ENCODE results near the gene PDCD4. TPM values are rescaled to one million over a fixed set of nuclear protein-coding genes. Genes with fewer than 3 reads are reported as not detected.
A peak's percentile ranks its signal among the peaks of the same experiment; 100 is the strongest.

Gene PDCD4
- polyA plus RNA-seq, 1 of the 3 experiments (the other 2 are of a cell fraction) = 23.3 TPM

GRCh38 chr10:110836706-110837105 lies 35.0 kb upstream of the PDCD4 start:
- no peaks in the 10 kb centered on the region for H3K27me3 ChIP-seq (ENCODE audit: insufficient read depth)
- H4K20me1 ChIP-seq (ENCODE audit: insufficient read depth) = no peaks in the 10 kb centered on the region
- no peak overlapping the region for H3K4me3 ChIP-seq (ENCODE audit: low read depth in 2 of 2, low read length in 1 of 2)
- H3F3A ChIP-seq (replicated peaks; ENCODE audit: insufficient read depth) = no peaks in the 10 kb centered on the region
- no peaks in the 10 kb centered on the region for H3K9me2 ChIP-seq
- ChIA-PET CTCF (interaction anchor here (1.0 to 1.8 kb wide), 5 partner anchors 14 to 90 kb away, joined by 3 to 6 read pairs (median 3); no protein-coding TSS in a partner anchor), POLR2A (interaction anchor here (1.1 kb wide), 1 partner anchor 35 kb away, joined by 4 read pairs; the partner anchor contains the start of gene PDCD4)
- no peak overlapping the region for H2AFZ ChIP-seq (ENCODE audit: low read depth)
- H3K36me3 ChIP-seq (replicated peaks in 1 of 2; ENCODE audit: control insufficient read depth in 1 of 2, insufficient read depth in 2 of 2, low read length in 1 of 2) = no peaks in the 10 kb centered on the region
- 82% methylated on average over 3 of the region's 3 CpGs for WGBS (ENCODE audit: low lambda C conversion rate)
- no peaks in the 10 kb centered on the region for H3K79me2 ChIP-seq (ENCODE audit: insufficient read depth)
- no peak overlapping the region for H3K9ac ChIP-seq
- no peak for DNase-seq
- peaks cover 0 to 43% of the 10 kb centered on the region in 2 experiments; a peak in 2 of 4 replicates for H3K4me1 ChIP-seq (ENCODE audit: control insufficient read depth in 1 of 2, insufficient read depth in 2 of 2, low read depth in 1 of 2, low read length in 1 of 2)
- no peaks in the 10 kb centered on the region for H3K9me3 ChIP-seq
- TF ChIP-seq ZBTB33 (IDR thresholded peaks at IDR 0.05; ENCODE audit: borderline replicate concordance, low read depth) (no peak), ELF1 (IDR thresholded peaks at IDR 0.05) (no peak), RCOR1 (IDR thresholded peaks at IDR 0.05; ENCODE audit: low read length) (no peak), FOXM1 (IDR thresholded peaks at IDR 0.05; ENCODE audit: low read depth) (no peak), TAF1 (IDR thresholded peaks at IDR 0.05; ENCODE audit: borderline replicate concordance, low read depth, low read length) (no peak), YY1 (IDR thresholded peaks at IDR 0.05; ENCODE audit: low read depth) (no peak), NRF1 (IDR thresholded peaks at IDR 0.05; ENCODE audit: low read depth, low read length) (no peak), EP300 (IDR thresholded peaks at IDR 0.05; ENCODE audit: borderline replicate concordance in 1 of 2, low read depth in 1 of 2, low read length in 1 of 2) (no peak)
- TF ChIP-seq, protein P1, sequence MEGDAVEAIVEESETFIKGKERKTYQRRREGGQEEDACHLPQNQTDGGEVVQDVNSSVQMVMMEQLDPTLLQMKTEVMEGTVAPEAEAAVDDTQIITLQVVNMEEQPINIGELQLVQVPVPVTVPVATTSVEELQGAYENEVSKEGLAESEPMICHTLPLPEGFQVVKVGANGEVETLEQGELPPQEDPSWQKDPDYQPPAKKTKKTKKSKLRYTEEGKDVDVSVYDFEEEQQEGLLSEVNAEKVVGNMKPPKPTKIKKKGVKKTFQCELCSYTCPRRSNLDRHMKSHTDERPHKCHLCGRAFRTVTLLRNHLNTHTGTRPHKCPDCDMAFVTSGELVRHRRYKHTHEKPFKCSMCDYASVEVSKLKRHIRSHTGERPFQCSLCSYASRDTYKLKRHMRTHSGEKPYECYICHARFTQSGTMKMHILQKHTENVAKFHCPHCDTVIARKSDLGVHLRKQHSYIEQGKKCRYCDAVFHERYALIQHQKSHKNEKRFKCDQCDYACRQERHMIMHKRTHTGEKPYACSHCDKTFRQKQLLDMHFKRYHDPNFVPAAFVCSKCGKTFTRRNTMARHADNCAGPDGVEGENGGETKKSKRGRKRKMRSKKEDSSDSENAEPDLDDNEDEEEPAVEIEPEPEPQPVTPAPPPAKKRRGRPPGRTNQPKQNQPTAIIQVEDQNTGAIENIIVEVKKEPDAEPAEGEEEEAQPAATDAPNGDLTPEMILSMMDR (IDR thresholded peaks at IDR 0.05) = no peak
- H3K27ac ChIP-seq (ENCODE audit: low read depth in 2 of 2, low read length in 1 of 2) = peak overlapping the region in 1 of 2 experiments; percentile 69; a peak in 2 of 4 replicates
- no peak overlapping the region for H3K4me2 ChIP-seq

DNA sequence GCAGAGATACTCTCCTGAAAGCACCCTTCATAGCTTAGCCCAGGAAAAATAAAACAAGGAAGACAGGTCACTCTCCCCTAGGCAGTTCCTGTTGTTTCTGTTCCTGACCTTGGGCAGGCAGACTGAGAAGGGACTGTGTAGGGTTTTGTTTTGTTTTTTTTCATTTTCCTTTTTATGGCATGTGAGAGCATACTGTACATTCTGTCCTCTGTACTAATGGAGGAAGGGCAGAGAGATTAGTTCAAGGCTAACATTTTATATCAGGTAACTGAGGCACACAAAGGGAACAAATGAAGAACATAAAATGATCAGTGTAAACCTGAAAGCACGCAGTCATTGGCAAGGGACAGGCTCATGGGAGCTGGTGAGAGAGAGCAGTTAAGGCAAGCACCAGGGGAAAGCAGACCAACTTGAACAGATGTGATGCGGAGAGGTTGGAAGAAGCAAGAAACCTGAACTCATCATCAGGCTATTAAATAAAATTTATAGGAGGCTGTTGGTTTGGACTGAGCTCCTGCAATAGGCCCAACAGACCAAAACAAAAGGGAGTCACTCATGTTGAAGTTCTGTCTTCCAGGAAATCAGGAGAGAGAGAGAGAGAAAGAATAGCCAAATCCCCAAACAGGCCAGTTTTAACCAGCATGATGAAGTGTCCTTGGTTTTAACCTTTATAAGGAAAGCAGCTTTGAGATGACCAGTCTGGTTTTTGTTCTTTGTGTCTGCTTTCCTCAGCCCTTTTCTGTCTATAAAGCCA lies 34.1 kb upstream of the PDCD4 start:
- Histone ChIP-seq H3K9ac (no peak overlapping the region), H3K27me3 (ENCODE audit: insufficient read depth) (no peaks in the 10 kb centered on the region), H4K20me1 (ENCODE audit: insufficient read depth) (no peaks in the 10 kb centered on the region), H3K4me1 (ENCODE audit: control insufficient read depth in 1 of 2, insufficient read depth in 2 of 2, low read depth in 1 of 2, low read length in 1 of 2) (peaks cover 0 to 43% of the 10 kb centered on the region in 2 experiments; a peak in 2 of 4 replicates), H2AFZ (ENCODE audit: low read depth) (no peak overlapping the region), H3K4me2 (no peak overlapping the region), H3K36me3 (replicated peaks in 1 of 2; ENCODE audit: control insufficient read depth in 1 of 2, insufficient read depth in 2 of 2, low read length in 1 of 2) (no peaks in the 10 kb centered on the region), H3F3A (replicated peaks; ENCODE audit: insufficient read depth) (no peaks in the 10 kb centered on the region), H3K4me3 (ENCODE audit: low read depth in 2 of 2, low read length in 1 of 2) (no peak overlapping the region), H3K27ac (ENCODE audit: low read depth in 2 of 2, low read length in 1 of 2) (peak overlapping the region in 1 of 2 experiments; percentile 69; a peak in 2 of 4 replicates), H3K9me3 (no peaks in the 10 kb centered on the region), H3K9me2 (no peaks in the 10 kb centered on the region), H3K79me2 (ENCODE audit: insufficient read depth) (no peaks in the 10 kb centered on the region)
- ChIA-PET CTCF (interaction anchor here (1.0 to 1.8 kb wide), 5 partner anchors 15 to 91 kb away, joined by 3 to 6 read pairs (median 3); no protein-coding TSS in a partner anchor), POLR2A (interaction anchor here (0.6 kb wide), 1 partner anchor 17 kb away, joined by 3 read pairs; no protein-coding TSS in a partner anchor)
- DNase-seq = no peak
- 84% methylated on average over 2 of the region's 2 CpGs for WGBS (ENCODE audit: low lambda C conversion rate)
- TF ChIP-seq CHD2 (IDR thresholded peaks at IDR 0.05; ENCODE audit: low read length, partially characterized antibody) (no peak), SMC3 (IDR thresholded peaks at IDR 0.05; ENCODE audit: low read depth, low read length) (no peak), JUND (IDR thresholded peaks at IDR 0.05) (no peak), IRF3 (IDR thresholded peaks at IDR 0.05; ENCODE audit: low read depth, low read length) (no peak), YY1 (IDR thresholded peaks at IDR 0.05; ENCODE audit: low read depth) (no peak), EZH2phosphoT487 (IDR thresholded peaks at IDR 0.05; ENCODE audit: borderline replicate concordance, low read depth) (no peak), PBX3 (IDR thresholded peaks at IDR 0.05) (no peak), GATA2 (CRISPR knock-in tag; IDR thresholded peaks at IDR 0.05) (no peak), FOSL2 (IDR thresholded peaks at IDR 0.05; ENCODE audit: borderline replicate concordance, low read depth) (no peak)

Measured in SK-N-SH (cell line).